ENCODE data around the gene LAMA1. TPM values are rescaled to one million over a fixed set of nuclear protein-coding genes. Genes with fewer than 3 reads are reported as not detected.

The LAMA1 gene
- total and polyA plus RNA-seq, 2 of the 8 experiments (the other 6 are each of a cell fraction or from before 2014, with no cell fraction given) = 30.4 to 48.7 TPM

- no peak overlapping the region for H4K8ac ChIP-seq (ENCODE audit: extremely low read depth, insufficient read depth, low read length)
- peaks cover 0 to 7% (median 1%) of the 10 kb centered on the region in 4 experiments; a peak in 4 of 8 replicates for H3K36me3 ChIP-seq (ENCODE audit: control insufficient read depth in 2 of 4, insufficient read depth in 4 of 4, low read length in 3 of 4)
- no peak overlapping the region for H2BK120ac ChIP-seq (replicated peaks; ENCODE audit: low read depth, low read length)
- no peak overlapping the region for H4K91ac ChIP-seq (replicated peaks; ENCODE audit: insufficient read length, low read length)
- no peak overlapping the region for H2BK20ac ChIP-seq (ENCODE audit: low read length)
- H3K4me2 ChIP-seq (ENCODE audit: insufficient read depth in 1 of 2, low read depth in 2 of 2, low read length in 2 of 2) = no peak overlapping the region
- no peak overlapping the region for H3K23ac ChIP-seq (ENCODE audit: insufficient read length)
- H3K9me3 ChIP-seq (ENCODE audit: insufficient read depth in 2 of 2, low read depth in 1 of 2, low read length in 1 of 2) = no peaks in the 10 kb centered on the region
- no peak for TF ChIP-seq CTCF (IDR thresholded peaks at IDR 0.05; ENCODE audit: control extremely low read depth in 1 of 3, insufficient read depth in 1 of 3, low read depth in 1 of 3, low read length in 3 of 3)
- peaks cover 0 to 1% of the 10 kb centered on the region in 2 experiments for H4K20me1 ChIP-seq (replicated peaks in 1 of 2; ENCODE audit: control insufficient read depth in 1 of 2, insufficient read depth in 2 of 2, low read length in 2 of 2)
- ChIA-PET POLR2A (ENCODE audit: partially characterized antibody) (no interaction called here), CTCF (ENCODE audit: partially characterized antibody) (interaction anchor here (1.5 to 1.8 kb wide), 2 partner anchors 10 to 130 kb away, joined by 6 to 7 read pairs; no protein-coding TSS in a partner anchor)
- H3K18ac ChIP-seq (ENCODE audit: extremely low read depth, low read length) = no peak overlapping the region
- H2BK12ac ChIP-seq (ENCODE audit: low read depth, low read length) = no peak overlapping the region
- H2BK15ac ChIP-seq (ENCODE audit: low read length) = no peak overlapping the region
- 87% methylated on average over 7 of the region's 7 CpGs; no CpG with 5 or more reads in 1 of the 2 experiments for WGBS, 2 experiments (ENCODE audit: extremely low coverage in 1 of 2, insufficient coverage in 1 of 2, insufficient read length in 1 of 2, insufficient replicate concordance in 2 of 2, low coverage in 1 of 2, low lambda C conversion rate in 2 of 2, missing lambda C conversion rate in 1 of 2)
- no peaks in the 10 kb centered on the region for H3K27me3 ChIP-seq (replicated peaks in 1 of 4; ENCODE audit: control insufficient read depth in 3 of 4, extremely low read depth in 1 of 4, insufficient read depth in 3 of 4, low read length in 3 of 4)
- no peaks in the 10 kb centered on the region for H3K23me2 ChIP-seq (ENCODE audit: low read depth, low read length)
- H3K27ac ChIP-seq (ENCODE audit: low read depth, low read length) = no peak overlapping the region
- DNase-seq (ENCODE audit: low read depth in 1 of 2, low spot score in 2 of 2) = no peak
- no peak overlapping the region for H3K9ac ChIP-seq (replicated peaks in 1 of 4; ENCODE audit: extremely low read depth in 1 of 4, low read depth in 3 of 4, low read length in 3 of 4)
- no peaks in the 10 kb centered on the region for H3K79me1 ChIP-seq (ENCODE audit: low read depth, low read length)
- no peak overlapping the region for H3K56ac ChIP-seq (replicated peaks; ENCODE audit: insufficient read length, low read depth, low read length)
- H4K5ac ChIP-seq (ENCODE audit: insufficient read length, low read depth, low read length) = no peak overlapping the region
- H3K4me1 ChIP-seq (replicated peaks in 1 of 4; ENCODE audit: control insufficient read depth in 3 of 4, insufficient read depth in 4 of 4, low read length in 3 of 4) = no peaks in the 10 kb centered on the region; a peak in 1 of 7 replicates
- H2AFZ ChIP-seq (ENCODE audit: low read length) = no peak overlapping the region
- no peak overlapping the region for H3K4me3 ChIP-seq (ENCODE audit: extremely low read depth in 1 of 4, insufficient read depth in 2 of 4, low read depth in 3 of 4, low read length in 4 of 4)
- no peaks in the 10 kb centered on the region for H3K79me2 ChIP-seq (ENCODE audit: control insufficient read depth in 1 of 2, insufficient read depth in 2 of 2, low read length in 2 of 2)
- no peak overlapping the region for H2AK5ac ChIP-seq (ENCODE audit: low read depth, low read length)
- H3K4ac ChIP-seq (replicated peaks; ENCODE audit: insufficient read length, low read depth, low read length) = no peak overlapping the region
- H2BK5ac ChIP-seq (ENCODE audit: low read depth, low read length) = no peak overlapping the region
- H3K14ac ChIP-seq (ENCODE audit: insufficient read length) = no peak overlapping the region
- FAIRE-seq = no peak
Measured at GRCh38 chr18:7048081-7048480, 69.5 kb downstream of the LAMA1 start.

Measured in H1 (cell line).